CD4-positive, alpha-beta T cell (primary cell): Measurements from ENCODE around the gene MYO1E. TPM values are rescaled to one million over a fixed set of nuclear protein-coding genes. Genes with fewer than 3 reads are reported as not detected.

ENCODE experiments used
- ATAC-seq: fragments of 200-7000 bp; cut with Tn5 transposase; one replicate; pipeline ENCODE4 v1.10.0; 2022; ENCODE audit warnings: mild to moderate bottlenecking; ENCODE audit not compliant: poor library complexity
- CTCF ChIA-PET: fragments of 350-600 bp; sonication (Branson Sonifier 250); formaldehyde crosslinking; loops from one replicate; lab custom pipeline; 2021; ENCODE audit warnings: antibody characterized with exemption, inconsistent platforms; lab: Charles Lee
- POLR2A ChIA-PET: fragments of 350-600 bp; sonication (Branson Sonifier 250); formaldehyde crosslinking; loops from one replicate; lab custom pipeline; 2021; ENCODE audit warnings: antibody characterized with exemption, inconsistent platforms; lab: Charles Lee
- DNase-seq, 14 experiments: peaks; one replicate each; pipeline ENCODE4 v3.0.0-alpha.2; 2013 to 2020; ENCODE audit warnings: mixed read lengths in 2 of 14
- H3K27ac ChIP-seq, 2 donors: one replicate each; pipeline versions ENCODE4 v1.5.1 to v1.7.0; 2013; ENCODE audit warnings: low read length in 2 of 2, low read depth in 1 of 2, mild to moderate bottlenecking in 1 of 2
- H3K27me3 ChIP-seq, 2 experiments: 1 replicate in 1 of 2; 2 replicates in 1 of 2; pipeline versions ENCODE4 v1.6.1 to v1.7.0; 2013; ENCODE audit warnings: low read length in 2 of 2, control low read depth in 1 of 2, mild to moderate bottlenecking in 1 of 2, moderate library complexity in 1 of 2; ENCODE audit not compliant: insufficient read depth in 2 of 2, control insufficient read depth in 1 of 2
- H3K36me3 ChIP-seq: one replicate; pipeline ENCODE4 v1.6.1; 2013; ENCODE audit warnings: low read length, control low read depth; ENCODE audit not compliant: insufficient read depth
- H3K4me1 ChIP-seq: one replicate; pipeline ENCODE4 v1.6.1; 2013; ENCODE audit warnings: low read length, control low read depth; ENCODE audit not compliant: insufficient read depth
- H3K4me3 ChIP-seq: one replicate; pipeline ENCODE4 v1.5.1; 2013; ENCODE audit warnings: mild to moderate bottlenecking, low read length, moderate library complexity
- H3K9me3 ChIP-seq, 2 experiments: 1 replicate in 1 of 2; 2 replicates in 1 of 2; pipeline versions ENCODE4 v1.6.1 to v1.7.0; 2013; ENCODE audit warnings: low read length in 2 of 2, mild to moderate bottlenecking in 2 of 2, control low read depth in 1 of 2, moderate library complexity in 1 of 2; ENCODE audit not compliant: control insufficient read depth in 1 of 2, insufficient read depth in 1 of 2
- H3K27ac Mint-ChIP-seq: one replicate; pipeline ENCODE4 v1.8.0; 2020; ENCODE audit warnings: mixed read lengths
- H3K27me3 Mint-ChIP-seq: one replicate; pipeline ENCODE4 v1.8.0; 2021; ENCODE audit warnings: mixed read lengths
- H3K36me3 Mint-ChIP-seq: one replicate; pipeline ENCODE4 v1.8.0; 2021; ENCODE audit warnings: low read depth, mixed read lengths
- H3K4me1 Mint-ChIP-seq: one replicate; pipeline ENCODE4 v1.8.0; 2021; ENCODE audit warnings: low read depth, mixed read lengths
- H3K4me3 Mint-ChIP-seq: one replicate; pipeline ENCODE4 v1.8.0; 2020; ENCODE audit warnings: mild to moderate bottlenecking, mixed read lengths
- H3K9me3 Mint-ChIP-seq: one replicate; pipeline ENCODE4 v1.8.0; 2020; ENCODE audit warnings: mixed read lengths
- CTCF ChIP-seq: fragments of 200-600 bp; IDR thresholded peaks from one replicate; pipeline ENCODE4 v1.8.0; 2022; ENCODE audit warnings: antibody characterized with exemption, mild to moderate bottlenecking
- intact Hi-C, 2 experiments: fragments of 100-400 bp; cut with DNase I in 1 of 2; cut with micrococcal nuclease in 1 of 2; formaldehyde crosslinking; loops; one replicate each; pipeline versions ENCODE4 v1.15.1 to v1.9.0; 2023 to 2025; cut with DNase I, micrococcal nuclease
- total RNA-seq, 174 experiments: library from RNA in 2 of 174; stranded (reverse) in 2 of 174; gene quantifications; one replicate each; pipeline ENCODE4 v1.2.3 and lab custom pipeline; 2021 to 2026

Gene MYO1E
- total RNA-seq, 2 experiments from 2014 or later: 0.59 to 0.63 TPM

GRCh38 chr15:59373215-59373614 lies 544 bp upstream of the MYO1E start:
- intact Hi-C loops: no loop called here
- peaks cover 67% of the 10 kb centered on the region for H3K27me3 Mint-ChIP-seq
- ChIA-PET POLR2A (no interaction called here), CTCF (no interaction called here)
- no peaks in the 10 kb centered on the region for H3K9me3 Mint-ChIP-seq
- peak overlapping the region; percentile 57 for H3K4me3 ChIP-seq
- no peak for DNase-seq
- H3K36me3 ChIP-seq: no peaks in the 10 kb centered on the region
- no peak for ATAC-seq
- peaks cover 25 to 35% of the 10 kb centered on the region in 2 experiments for H3K27me3 ChIP-seq
- H3K4me3 Mint-ChIP-seq: peak overlapping the region; percentile 84
- no peak overlapping the region for H3K27ac Mint-ChIP-seq
- H3K4me1 ChIP-seq: peaks cover 18% of the 10 kb centered on the region
- TF ChIP-seq CTCF: no peak
- peaks cover 0 to 4% of the 10 kb centered on the region in 2 experiments for H3K9me3 ChIP-seq
- no peaks in the 10 kb centered on the region for H3K36me3 Mint-ChIP-seq
- H3K27ac ChIP-seq: no peak overlapping the region
- H3K4me1 Mint-ChIP-seq: peaks cover 21% of the 10 kb centered on the region

GRCh38 chr15:59371458-59372351 lies 966 bp downstream of the MYO1E start:
- H3K4me3 Mint-ChIP-seq: peak overlapping the region; percentile 85
- ATAC-seq (no peak), DNase-seq (peak in 2 of 14 experiments; percentile 20 to 25)
- H3K27ac Mint-ChIP-seq: no peak overlapping the region
- intact Hi-C loops: no loop called here
- Histone ChIP-seq H3K27me3 (peaks cover 25 to 35% of the 10 kb centered on the region in 2 experiments), H3K36me3 (no peaks in the 10 kb centered on the region), H3K4me3 (peak overlapping the region; percentile 57), H3K9me3 (peaks cover 0 to 4% of the 10 kb centered on the region in 2 experiments), H3K27ac (no peak overlapping the region), H3K4me1 (peaks cover 18% of the 10 kb centered on the region)
- no peaks in the 10 kb centered on the region for H3K36me3 Mint-ChIP-seq
- peaks cover 21% of the 10 kb centered on the region for H3K4me1 Mint-ChIP-seq
- H3K27me3 Mint-ChIP-seq: peaks cover 64% of the 10 kb centered on the region
- ChIA-PET POLR2A (no interaction called here), CTCF (no interaction called here)
- no peaks in the 10 kb centered on the region for H3K9me3 Mint-ChIP-seq
- no peak for TF ChIP-seq CTCF

GRCh38 chr15:59369597-59369996 lies 3.1 kb downstream of the MYO1E start:
- ATAC-seq (no peak), DNase-seq (no peak)
- H3K4me1 ChIP-seq: peaks cover 18% of the 10 kb centered on the region
- no peaks in the 10 kb centered on the region for H3K9me3 Mint-ChIP-seq
- H3K27ac Mint-ChIP-seq: no peak overlapping the region
- peaks cover 25 to 35% of the 10 kb centered on the region in 2 experiments for H3K27me3 ChIP-seq
- no peaks in the 10 kb centered on the region for H3K36me3 ChIP-seq
- CTCF ChIA-PET: no interaction called here
- H3K27me3 Mint-ChIP-seq: peaks cover 61% of the 10 kb centered on the region
- peaks cover 0 to 4% of the 10 kb centered on the region in 2 experiments for H3K9me3 ChIP-seq
- no peak overlapping the region for H3K27ac ChIP-seq
- no peak overlapping the region for H3K4me3 Mint-ChIP-seq
- H3K4me3 ChIP-seq: no peak overlapping the region
- POLR2A ChIA-PET: no interaction called here
- H3K4me1 Mint-ChIP-seq: peaks cover 21% of the 10 kb centered on the region
- no peaks in the 10 kb centered on the region for H3K36me3 Mint-ChIP-seq
- no peak for TF ChIP-seq CTCF
- intact Hi-C loops: no loop called here
